NCI-H226 (cell line): ENCODE data around the gene BTRC.

Experiments used
- DNase-seq: peaks from one replicate; pipeline ENCODE4 v3.0.0-alpha.2; 2015

BTRC gene

DNA sequence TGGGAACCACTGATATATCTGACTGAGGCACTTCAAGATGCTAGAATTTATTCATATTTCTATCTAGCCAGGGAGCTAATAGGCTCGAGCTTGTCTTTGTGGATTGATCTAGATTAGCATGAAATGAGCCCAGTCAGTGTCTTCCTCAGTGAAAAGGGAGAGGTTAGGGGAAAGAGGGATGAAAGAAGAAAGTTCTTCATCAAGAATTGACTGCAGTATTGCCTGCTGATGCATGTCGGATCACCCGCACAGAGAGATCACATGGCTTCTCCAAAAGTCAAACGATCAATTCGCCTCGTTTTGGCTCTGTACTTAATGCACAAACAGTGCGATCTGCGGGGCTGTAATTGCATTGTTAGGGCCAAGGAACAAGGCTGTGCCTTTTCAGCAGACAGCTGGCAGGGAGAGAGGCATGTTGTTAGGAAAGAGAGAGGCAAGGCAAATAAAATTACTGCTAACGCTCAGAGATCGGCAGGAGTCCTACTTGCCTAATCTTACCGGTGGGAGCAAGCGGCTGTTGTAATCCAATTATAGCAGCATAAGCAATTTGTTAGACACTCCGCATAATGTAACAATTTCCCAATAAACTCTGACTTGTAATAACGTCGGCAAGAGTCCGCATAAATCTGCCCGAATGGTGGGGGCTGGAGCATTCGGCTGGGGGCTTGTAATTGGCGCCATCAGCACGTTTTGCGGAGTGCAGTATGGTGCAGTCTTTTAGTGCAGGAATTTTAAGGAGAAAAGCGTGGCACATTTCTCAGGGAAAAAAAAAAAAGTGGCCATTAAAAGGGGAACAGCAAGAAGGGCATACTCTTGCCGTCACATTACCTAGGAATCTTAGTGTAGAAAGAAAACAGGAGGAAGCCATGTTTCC, 132.0 kb downstream of the BTRC start:
- DNase-seq = no peak

DNA sequence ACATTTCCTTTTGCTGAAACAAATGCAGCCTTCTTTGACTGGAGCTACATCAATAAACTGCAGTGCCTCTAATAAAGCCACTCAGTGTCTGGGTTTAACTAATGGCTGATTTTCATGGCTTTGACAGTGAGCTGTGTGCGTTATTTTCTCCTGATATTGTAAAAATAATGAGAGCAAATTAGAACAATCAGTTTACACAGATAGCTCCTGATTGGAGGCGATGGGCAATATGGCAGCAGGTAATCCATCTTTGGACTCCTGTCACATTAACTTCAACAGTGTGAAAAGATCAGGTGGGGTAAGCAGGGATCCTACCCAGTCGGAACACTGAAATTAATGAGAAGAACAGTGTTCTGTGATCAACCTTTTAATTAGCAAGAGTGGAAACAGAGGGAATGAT, 133.4 kb downstream of the BTRC start:
- DNase-seq = no peak

DNA sequence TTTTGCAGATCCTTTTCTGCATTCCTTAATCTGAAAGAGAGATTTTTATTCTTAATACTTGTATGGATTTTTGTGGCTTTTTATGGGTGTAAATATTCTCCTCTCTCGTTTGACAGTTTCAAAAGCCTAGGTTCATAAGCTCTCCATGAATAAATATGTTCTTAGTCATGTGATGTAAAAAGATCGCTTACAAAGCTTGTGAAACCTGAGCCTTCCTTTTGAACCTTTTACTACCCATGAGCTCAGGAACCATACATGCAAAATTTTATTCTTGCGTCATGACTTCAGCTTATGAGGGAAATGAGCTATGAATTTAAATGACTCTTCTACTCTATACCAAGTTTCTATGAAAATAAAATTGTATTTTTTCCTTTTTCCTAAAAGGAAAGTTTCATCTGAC, 135.4 kb downstream of the BTRC start:
- DNase-seq = peak; percentile 7

DNA sequence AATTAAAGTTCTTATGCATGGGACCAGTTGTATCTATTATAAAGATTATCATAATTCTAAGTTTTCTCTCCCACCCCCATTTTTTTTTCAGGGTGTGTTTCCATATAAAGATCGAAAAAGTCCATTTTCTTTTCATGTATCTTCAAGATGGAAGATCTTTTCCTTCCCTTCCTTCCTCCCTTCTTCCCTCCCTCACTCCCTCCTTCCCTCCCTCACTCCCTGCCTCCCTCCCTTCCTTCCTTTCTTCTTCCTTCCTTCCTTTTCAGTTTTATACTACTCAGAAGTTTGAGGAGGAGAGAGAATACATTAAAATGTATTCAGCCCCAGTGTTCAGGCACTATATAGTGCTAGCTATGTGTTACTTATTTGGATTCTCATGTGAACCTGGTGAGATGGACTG, 136.1 kb downstream of the BTRC start:
- DNase-seq = no peak

DNA sequence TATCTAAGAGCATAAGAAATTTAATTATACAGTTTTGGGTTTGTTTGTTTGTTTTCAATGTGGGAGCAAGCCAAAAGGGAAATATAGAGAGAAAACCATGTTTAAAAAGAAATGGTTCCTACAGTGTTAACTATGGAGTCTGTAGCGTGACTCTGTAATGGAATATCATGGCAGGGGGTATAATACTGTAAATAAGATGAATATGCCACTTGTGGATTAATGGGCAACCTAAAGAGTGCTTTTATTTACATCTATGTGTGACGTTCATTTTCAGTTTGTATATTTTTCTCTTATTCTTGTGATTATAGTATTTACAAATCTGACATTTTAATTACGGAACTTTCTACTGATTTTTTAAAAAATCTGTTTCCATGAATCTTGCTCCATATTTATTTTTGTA, 138.2 kb downstream of the BTRC start:
- DNase-seq = no peak

DNA sequence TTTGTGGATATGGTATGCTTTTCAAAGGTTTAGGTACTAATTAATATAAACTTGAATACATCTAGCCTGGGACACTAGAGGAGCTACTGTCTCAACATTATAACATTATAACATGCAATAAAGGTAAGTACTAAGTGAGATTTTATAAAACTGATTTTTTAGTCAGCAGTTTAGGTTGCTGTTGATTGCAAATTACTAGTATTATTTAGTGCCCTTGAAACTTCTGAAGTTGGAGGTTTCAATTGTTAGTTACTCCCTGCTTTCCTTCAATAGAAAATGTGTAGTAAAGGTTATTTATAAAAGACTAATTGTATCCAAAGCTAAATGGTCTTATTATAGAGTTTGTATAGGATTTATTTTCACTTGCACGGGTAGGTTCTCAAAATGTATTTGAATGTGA, 138.8 kb downstream of the BTRC start:
- DNase-seq = no peak

DNA sequence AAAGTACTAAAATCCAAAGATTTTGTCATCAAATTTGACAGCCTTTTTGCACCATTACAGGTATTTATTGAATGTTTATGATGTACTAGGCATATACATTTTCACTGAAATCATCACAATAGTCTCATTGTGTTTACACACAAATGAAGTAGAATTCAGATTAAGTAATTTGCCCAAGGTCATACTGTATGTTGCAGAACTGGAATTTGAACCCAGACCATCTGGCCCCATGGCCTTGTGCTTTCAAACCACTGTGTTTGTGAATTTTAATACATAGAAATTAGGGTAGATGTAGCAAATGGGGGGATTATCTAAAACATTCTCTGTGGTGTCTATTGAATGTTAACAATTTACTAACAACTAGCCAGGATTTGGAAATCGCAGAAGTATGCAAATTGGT, 139.3 kb downstream of the BTRC start:
- DNase-seq = no peak

DNA sequence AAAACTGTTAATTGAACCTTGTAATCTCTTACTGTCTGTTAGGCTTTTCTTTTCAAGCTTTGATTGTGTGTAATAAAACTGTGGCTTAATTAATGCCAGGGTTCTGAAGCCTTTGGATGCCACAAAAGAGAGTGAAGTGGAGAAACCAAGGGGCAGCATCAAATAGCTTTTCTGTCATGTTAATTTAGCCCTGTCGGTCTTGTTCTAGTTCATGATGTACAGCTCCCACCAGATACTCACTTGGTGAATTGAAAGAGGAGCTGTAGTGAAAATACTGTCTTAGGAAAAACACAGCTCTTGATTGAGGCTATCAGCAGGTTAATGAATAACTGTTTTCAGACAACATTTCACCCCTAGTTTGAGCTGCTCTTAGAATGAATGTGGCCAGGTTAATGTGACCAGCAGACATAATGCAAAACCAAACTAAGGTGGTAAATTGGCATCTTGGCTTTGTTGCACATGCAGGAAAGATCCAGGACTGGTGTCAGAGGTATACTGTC, 139.9 kb downstream of the BTRC start:
- no peak for DNase-seq

DNA sequence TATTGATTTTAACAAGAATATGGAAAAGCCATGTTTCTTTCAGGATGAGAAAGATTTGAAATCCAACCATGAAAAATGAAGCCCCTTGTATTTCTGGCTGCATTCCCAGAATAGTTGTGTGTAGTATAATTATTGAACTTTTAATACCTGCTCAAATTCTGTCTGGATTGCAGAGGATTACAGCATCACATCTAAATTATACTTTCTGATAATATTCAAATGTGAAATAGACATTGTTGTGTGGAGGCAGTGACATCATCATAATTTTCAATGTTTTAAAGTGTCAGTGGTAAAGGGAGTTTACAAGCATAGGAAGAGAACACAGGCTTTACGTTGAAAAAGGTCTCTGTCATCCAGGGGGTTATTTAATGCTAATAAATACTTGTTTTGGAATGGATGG, 140.7 kb downstream of the BTRC start:
- DNase-seq = no peak

DNA sequence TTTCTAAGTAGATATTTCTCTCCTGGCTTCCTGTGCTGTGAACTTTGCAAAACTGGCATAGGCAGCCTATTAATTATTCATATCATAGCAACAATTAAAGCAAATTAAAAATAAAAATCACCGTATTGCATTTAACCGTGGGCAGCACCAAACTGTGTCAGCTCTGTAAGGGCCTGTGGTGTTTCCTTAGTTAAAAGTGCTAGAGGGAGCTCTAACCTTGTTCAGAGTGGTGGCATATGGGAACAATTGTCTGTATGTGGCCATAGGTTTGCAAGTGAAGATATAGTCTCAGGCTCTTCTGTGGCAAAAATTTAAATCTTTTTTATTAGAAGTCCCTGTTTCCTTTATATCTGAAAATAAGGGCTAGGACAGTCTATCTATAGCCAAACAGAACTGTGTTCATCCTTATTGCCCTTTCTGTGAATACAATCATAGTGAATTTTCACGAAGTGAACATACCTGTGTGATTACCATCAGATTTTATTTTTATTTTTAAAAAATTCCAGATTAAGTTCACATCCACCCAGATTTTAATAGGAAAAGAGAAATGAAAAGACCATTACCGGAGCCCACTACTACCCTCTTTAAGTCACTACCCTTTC, 141.5 kb downstream of the BTRC start:
- DNase-seq = no peak

DNA sequence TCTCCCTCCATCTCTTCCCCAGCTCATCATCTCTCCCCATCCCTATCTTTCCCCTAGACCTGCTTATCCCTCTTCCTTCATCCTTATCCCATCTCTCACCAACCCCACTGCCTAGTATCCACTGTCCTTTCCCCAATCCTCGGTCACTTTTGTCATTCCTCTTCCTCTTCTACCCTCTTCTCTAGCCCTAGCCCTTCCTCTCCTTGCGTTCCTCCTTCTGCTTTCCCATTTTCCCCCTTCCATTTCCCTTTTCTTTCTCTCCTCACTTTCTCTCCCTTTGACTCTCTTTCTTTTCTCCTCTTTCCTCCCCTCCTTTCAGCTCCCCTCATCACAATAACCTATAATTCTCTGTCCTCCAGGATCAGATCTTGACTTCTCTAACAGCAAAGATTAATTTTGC, 150.5 kb downstream of the BTRC start:
- no peak for DNase-seq

DNA sequence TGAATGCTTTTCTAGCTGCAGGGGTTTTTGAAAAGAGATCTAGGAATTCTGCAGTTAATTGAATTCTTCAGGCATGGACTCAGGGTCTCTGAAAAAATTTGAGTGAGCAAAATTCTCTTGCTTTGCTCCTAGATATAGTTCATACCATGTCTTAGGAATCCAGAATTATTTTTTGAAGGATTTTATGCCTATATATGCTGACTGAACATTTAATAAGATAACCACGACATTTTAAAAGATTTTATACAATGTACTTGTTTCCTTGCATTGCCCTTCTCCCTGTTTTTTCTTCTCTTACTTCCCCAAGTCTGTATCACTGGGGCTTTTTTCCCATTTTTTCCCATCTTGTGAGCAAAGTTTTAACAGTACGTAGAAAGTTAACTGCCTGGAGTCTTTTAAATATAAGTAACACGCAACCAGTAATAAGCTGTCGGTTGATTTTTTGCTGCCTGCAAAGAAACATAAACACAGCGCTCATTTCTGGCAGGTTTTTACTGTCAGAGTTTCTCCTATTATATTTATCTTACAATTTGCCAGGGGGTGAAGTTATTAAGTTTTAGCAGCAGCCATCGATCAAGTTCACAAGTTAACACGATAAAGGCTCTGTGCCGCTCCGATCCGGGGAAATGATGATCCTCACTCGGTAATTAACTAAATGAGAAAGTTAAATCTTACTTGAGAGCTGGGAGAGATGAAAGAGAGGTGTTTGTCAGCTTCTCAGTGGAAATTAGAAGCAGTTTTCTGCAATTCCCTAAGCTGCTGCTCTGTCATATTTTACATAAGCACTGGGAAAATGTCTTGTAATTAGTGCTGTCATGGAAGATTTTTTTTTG, 153.1 kb downstream of the BTRC start:
- no peak for DNase-seq

DNA sequence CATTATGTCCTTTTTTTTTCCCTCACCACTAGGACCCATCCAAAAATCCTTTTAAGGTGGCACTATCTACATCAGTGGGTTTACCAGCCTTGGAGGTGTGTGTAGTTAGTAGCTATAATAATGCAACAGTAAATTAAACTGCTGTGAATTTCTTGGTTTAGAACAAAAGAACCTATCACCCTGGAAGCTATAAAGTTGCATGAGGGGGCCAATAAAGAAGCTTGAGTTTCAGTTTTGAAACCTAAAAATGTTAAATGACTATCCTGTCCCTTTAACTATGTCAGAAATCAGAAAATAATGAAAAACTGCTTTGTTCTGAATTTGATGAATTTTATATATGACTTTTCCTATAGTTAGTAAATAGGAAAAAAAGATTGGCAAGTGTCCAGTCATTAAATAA, 153.9 kb downstream of the BTRC start:
- no peak for DNase-seq

DNA sequence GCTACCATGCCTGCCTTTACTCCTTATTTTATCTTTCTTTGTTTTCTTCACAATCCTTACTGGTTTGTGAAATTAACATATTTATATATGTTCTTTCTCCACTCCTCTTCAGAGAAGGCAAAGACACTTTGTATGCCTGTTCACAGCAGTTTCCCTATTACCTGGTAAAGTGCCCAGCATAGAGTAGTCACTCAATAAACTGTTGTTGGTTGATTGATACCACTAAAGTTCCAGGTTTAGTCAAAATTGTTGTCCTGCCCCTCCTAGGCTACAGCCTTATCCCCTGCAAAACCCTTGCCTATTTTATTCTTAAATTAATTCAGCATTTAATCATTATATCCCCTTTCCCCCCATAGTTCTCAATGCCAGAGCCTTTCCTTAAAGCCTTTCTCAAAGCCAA, 158.0 kb downstream of the BTRC start:
- DNase-seq = no peak

DNA sequence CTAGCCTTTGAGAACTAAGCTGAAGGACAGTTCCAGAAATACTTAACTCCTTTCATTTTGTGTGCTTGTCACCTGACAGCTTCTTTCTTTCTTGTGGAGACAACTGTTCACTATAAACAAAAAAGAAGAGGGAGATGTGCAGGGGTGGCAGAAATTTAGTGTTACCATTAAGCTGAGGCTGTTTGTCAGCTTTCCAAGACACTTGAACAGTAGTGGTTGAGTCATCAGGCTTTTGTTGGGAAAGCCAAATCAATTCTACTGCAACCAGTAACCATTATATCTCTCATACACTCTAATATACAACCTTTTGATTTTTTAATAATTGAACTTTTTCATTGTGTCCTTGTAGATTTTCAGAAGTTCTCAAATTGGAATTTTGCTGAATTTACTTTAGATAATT, 158.8 kb downstream of the BTRC start:
- peak; percentile 4 for DNase-seq

DNA sequence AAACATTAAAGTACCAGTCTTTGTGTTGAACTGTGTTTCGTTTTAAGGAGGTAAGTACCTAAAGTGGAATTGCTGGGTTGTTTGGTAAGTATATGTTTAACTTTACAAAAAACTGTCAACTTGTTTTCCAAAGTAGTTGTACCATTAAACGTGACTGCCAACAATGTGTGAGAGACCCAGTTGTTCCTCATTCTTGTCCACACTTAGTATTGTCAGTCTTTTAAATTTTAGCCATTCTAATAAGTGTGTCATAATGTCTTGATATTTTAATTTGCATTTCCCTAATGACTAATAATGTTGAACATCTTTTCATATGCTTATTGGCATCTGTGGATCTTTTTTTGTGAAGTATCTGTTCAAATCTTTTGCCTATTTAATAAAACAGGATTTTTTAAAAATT, 159.8 kb downstream of the BTRC start:
- DNase-seq = no peak

DNA sequence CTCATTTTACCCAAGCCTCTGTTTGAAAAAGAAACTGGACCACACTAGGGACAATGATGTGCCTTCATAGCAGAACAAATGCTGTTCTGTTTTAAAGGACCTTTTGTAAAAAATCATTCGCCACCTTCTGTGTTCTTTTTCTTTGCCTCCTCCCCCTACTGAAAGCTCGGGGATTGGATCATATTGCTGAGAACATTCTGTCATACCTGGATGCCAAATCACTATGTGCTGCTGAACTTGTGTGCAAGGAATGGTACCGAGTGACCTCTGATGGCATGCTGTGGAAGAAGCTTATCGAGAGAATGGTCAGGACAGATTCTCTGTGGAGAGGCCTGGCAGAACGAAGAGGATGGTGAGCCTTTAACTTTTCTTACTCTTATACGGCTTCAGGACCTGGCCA, 171.9 kb downstream of the BTRC start:
- no peak for DNase-seq

DNA sequence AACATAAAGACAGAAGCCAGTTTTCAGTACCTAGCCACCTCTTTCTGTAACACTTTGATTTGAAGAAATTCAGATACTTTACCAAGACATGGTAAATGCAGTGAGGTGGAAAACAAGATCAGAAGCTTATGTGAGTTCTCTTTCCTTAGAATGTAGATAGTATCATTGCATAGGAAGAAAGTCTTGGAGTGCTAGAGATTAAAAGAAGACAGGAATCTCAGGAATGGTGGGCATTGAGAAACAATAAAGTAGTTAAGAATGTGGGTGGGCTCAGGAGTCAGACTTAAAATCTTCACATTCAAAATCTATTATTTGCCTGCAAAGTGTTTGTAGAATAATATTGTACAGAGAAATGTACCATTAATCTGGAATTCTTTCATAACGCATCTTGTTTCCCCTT, 175.2 kb downstream of the BTRC start:
- no peak for DNase-seq

DNA sequence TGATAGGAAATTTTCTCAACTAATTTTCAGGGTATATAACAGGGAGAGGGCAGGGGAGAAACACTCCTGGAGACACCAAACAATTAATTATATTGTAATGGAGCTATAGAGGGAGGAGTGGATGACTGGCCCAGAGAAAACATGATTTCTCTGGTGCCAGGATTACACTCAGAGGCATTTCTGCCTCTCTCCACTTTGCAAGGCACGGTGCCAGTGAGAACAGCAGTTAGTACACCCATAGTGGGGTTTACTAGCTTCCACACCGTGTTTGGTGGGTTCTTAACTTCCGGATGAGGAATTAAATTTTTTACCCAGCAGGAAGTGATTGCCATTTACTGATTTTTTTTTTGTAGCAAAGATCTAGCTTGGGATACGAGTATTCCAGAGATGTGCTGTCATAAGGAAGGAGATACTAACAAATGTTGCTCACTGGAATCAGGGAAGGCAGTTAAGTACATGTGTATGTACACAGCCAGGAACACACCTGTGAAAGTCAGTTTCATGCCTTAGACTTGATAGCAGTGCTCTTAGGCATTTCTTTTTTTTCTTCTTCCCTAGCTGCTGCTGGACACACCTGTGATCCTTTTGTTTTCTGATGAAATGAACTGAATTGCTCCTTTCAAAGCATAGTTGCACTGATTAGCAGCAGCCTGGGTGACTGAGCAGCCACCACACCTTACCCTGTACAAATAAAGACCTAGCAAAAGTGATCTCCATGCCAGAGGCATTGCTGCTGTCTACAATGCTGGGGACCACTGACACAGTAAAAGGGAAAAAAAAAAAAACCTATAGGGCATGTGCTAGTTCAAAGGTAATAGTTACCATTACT, 176.0 kb downstream of the BTRC start:
- DNase-seq = no peak

DNA sequence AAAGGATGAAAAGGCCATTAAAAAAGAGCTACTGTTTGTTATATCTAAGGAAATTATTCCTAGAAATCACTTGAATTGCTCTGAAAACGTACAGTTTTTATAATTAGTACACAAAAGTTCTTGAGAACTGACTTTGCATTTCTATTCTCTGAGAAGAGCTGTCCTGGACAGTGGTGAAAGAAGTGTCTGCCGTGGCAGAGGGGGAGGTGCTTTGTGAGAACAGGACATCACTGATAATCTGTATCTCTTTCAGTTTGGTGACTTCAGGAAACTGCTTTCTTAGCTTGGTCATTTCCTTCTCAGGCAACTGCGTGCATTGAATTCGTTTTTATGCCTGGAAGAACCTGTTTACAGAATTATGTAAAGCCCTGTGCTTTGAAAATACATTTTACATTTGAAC, 182.0 kb downstream of the BTRC start:
- no peak for DNase-seq

DNA sequence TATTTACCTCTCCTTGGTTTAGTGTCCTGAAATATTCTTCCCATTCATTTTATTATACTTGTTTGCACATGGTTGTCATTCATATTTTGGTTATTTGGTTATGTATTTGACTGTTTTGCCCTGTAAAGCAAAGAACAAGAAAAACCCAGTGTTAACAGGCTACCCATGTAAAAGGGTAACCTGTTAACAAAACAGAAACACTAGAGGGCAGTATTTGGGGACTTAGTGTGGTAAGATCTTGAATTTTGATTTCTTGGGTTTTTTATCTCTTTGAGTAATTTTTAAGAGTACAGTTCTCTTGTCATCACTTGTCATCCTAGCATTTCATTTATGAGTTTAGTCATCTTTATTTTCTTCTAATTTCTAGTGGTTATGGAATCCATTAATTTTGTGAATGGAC, 182.8 kb downstream of the BTRC start:
- no peak for DNase-seq

DNA sequence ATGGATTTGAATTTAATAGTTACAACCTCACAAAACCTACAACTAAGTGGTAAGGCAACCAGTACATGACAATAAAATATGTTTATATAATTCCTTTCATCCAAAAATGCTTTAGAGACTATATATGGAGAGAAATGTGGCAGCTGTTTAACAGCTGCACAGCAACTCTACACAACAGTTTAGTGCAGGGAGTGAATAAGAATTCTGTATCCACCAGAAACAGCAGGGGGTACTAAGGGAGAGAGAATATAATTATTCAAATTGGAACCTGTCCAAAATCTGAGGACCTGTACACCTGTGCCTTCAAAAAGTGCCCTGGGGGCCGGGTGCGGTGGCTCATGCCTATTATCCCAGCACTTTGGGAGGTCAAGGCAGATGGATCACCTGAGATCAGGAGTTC, 184.5 kb downstream of the BTRC start:
- no peak for DNase-seq

DNA sequence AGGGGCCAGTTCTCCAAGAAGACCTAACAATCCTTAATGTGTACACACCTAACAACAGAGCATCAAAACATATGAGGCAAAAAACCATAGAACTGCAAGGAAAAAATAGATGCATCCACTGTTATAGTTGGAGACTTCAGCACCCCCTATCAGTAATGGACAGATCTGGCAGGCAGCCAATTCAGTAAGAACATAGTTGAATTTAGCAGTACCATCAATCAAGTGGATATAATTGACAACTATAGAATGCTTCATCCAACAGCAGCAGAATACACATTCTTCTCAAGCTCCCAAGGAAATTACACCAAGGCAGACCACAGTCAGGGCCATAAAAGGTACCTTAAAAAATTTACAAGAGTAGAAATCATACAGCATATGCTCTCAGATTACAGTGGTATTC, 191.9 kb downstream of the BTRC start:
- DNase-seq = no peak
